GM23338 (cell line): Measurements from ENCODE around the gene TNNI3K. TPM values are rescaled to one million over a fixed set of nuclear protein-coding genes. Genes with fewer than 3 reads are reported as not detected.
A peak's percentile ranks its signal among the peaks of the same experiment; 100 is the strongest.

ENCODE experiments used
- ATAC-seq: fragments of 200-7000 bp; cut with Tn5 transposase; 3 replicates; pipeline ENCODE4 v1.9.1; 2020
- DNase-seq: peaks from one replicate; pipeline ENCODE4 v3.0.0-alpha.2; 2015; ENCODE audit warnings: low spot score
- H2AFZ ChIP-seq: fragments of 200-600 bp; sonication (generic); 2 replicates; pipeline ENCODE4 v1.8.0; 2016; ENCODE audit warnings: antibody characterized with exemption, mild to moderate bottlenecking, moderate library complexity
- H3F3A ChIP-seq: fragments of 200-600 bp; sonication (generic); replicated peaks from 2 replicates; pipeline ENCODE4 v1.8.0; 2017; ENCODE audit warnings: antibody characterized with exemption, mixed run types, low read depth
- H3K27ac ChIP-seq: fragments of 200-600 bp; sonication (generic); 2 replicates; pipeline ENCODE4 v1.6.1; 2016; ENCODE audit warnings: low read depth
- H3K27me3 ChIP-seq: fragments of 200-600 bp; sonication (generic); 2 replicates; pipeline ENCODE4 v1.8.0; 2016; ENCODE audit warnings: mild to moderate bottlenecking, mixed run types, moderate library complexity; ENCODE audit not compliant: insufficient read depth
- H3K36me3 ChIP-seq: fragments of 200-600 bp; sonication (generic); 2 replicates; pipeline ENCODE4 v1.8.0; 2016; ENCODE audit warnings: mild to moderate bottlenecking; ENCODE audit not compliant: insufficient read depth
- H3K4me1 ChIP-seq: fragments of 200-600 bp; sonication (generic); 2 replicates; pipeline ENCODE4 v1.8.0; 2016; ENCODE audit warnings: mild to moderate bottlenecking, moderate library complexity; ENCODE audit not compliant: insufficient read depth
- H3K4me2 ChIP-seq: fragments of 200-600 bp; sonication (generic); 2 replicates; pipeline ENCODE4 v1.7.1; 2017; ENCODE audit warnings: mixed run types
- H3K4me3 ChIP-seq: fragments of 200-600 bp; sonication (generic); 2 replicates; pipeline ENCODE4 v1.6.1; 2016; ENCODE audit warnings: mixed run types
- H3K79me2 ChIP-seq: fragments of 200-600 bp; sonication (generic); replicated peaks from 2 replicates; pipeline ENCODE4 v1.8.0; 2017; ENCODE audit warnings: mild to moderate bottlenecking; ENCODE audit not compliant: insufficient read depth
- H3K9me2 ChIP-seq: fragments of 200-600 bp; sonication (generic); 2 replicates; pipeline ENCODE4 v1.8.0; 2017; ENCODE audit not compliant: insufficient read depth
- H4K20me1 ChIP-seq: fragments of 200-600 bp; sonication (generic); replicated peaks from 2 replicates; pipeline ENCODE4 v1.8.0; 2017; ENCODE audit warnings: mild to moderate bottlenecking; ENCODE audit not compliant: insufficient read depth
- H3K27ac Mint-ChIP-seq: 2 replicates; pipeline ENCODE4 v1.8.0; 2020; ENCODE audit warnings: inconsistent platforms, mild to moderate bottlenecking, moderate library complexity, mixed read lengths
- H3K27me3 Mint-ChIP-seq: 3 replicates; pipeline ENCODE4 v1.8.0; 2022; ENCODE audit warnings: low read depth, mild to moderate bottlenecking, moderate library complexity, mixed read lengths, inconsistent platforms; ENCODE audit not compliant: insufficient read depth, poor library complexity
- H3K36me3 Mint-ChIP-seq: 3 replicates; pipeline ENCODE4 v1.8.0; 2021; ENCODE audit warnings: low read depth, mild to moderate bottlenecking, inconsistent platforms, moderate library complexity, mixed read lengths
- H3K4me1 Mint-ChIP-seq: 3 replicates; pipeline ENCODE4 v1.8.0; 2020; ENCODE audit warnings: mild to moderate bottlenecking, inconsistent platforms, mixed read lengths
- H3K4me3 Mint-ChIP-seq: 3 replicates; pipeline ENCODE4 v1.8.0; 2021; ENCODE audit warnings: moderate library complexity, mild to moderate bottlenecking, inconsistent platforms, mixed read lengths
- H3K9me3 Mint-ChIP-seq: 3 replicates; pipeline ENCODE4 v1.8.0; 2020; ENCODE audit warnings: moderate library complexity, mild to moderate bottlenecking, inconsistent platforms, mixed read lengths
- CREB1 ChIP-seq: fragments of 250-450 bp; sonication (Bioruptor Pico); IDR thresholded peaks from 2 replicates; pipeline ENCODE4 v1.5.0; 2020; ENCODE audit warnings: low read depth, mild to moderate bottlenecking, moderate library complexity
- EZH2 ChIP-seq: fragments of 200-600 bp; sonication (generic); IDR thresholded peaks from one replicate; pipeline ENCODE4 v1.8.0; 2017; ENCODE audit warnings: antibody characterized with exemption, mild to moderate bottlenecking, low read depth; ENCODE audit not compliant: unreplicated experiment
- EZH2phosphoT487 ChIP-seq: fragments of 200-600 bp; sonication (generic); IDR thresholded peaks from one replicate; pipeline ENCODE4 v1.8.1; 2018; ENCODE audit warnings: antibody characterized with exemption; ENCODE audit not compliant: unreplicated experiment
- JUNB ChIP-seq: IDR thresholded peaks from one replicate; pipeline ENCODE4 v1.6.1; 2016; ENCODE audit warnings: antibody characterized with exemption; ENCODE audit not compliant: unreplicated experiment
- NANOG ChIP-seq: IDR thresholded peaks from 2 replicates; pipeline ENCODE4 v1.6.1; 2016; ENCODE audit warnings: antibody characterized with exemption, borderline replicate concordance
- POLR2AphosphoS5 ChIP-seq: IDR thresholded peaks from 2 replicates; pipeline ENCODE4 v1.6.1; 2016; ENCODE audit warnings: antibody characterized with exemption, low read depth
- STAT1 ChIP-seq: IDR thresholded peaks from one replicate; pipeline ENCODE4 v1.6.1; 2016; ENCODE audit warnings: antibody characterized with exemption; ENCODE audit not compliant: unreplicated experiment
- ZNF114 ChIP-seq: fragments of 250-450 bp; sonication (Bioruptor Pico); IDR thresholded peaks from 2 replicates; pipeline ENCODE4 v1.5.0; 2020; ENCODE audit warnings: mild to moderate bottlenecking, moderate library complexity
- ZNF331 ChIP-seq: fragments of 250-450 bp; sonication (Bioruptor Pico); IDR thresholded peaks from 2 replicates; pipeline ENCODE4 v1.5.0; 2020; ENCODE audit warnings: low read depth, mild to moderate bottlenecking, moderate library complexity
- polyA plus RNA-seq: library from polyadenylated mRNA; unstranded; fragments of >200 nt; fragmentation: Nextera tagmentation; extraction: Ambion mirVana; gene quantifications from 2 replicates; pipeline ENCODE4 v1.2.1, GENCODE V29; 2016
- total RNA-seq: library from RNA; depleted of rRNA; stranded (reverse); fragments of >200 nt; shearing (Covaris generic); gene quantifications from 2 replicates; pipeline ENCODE4 v1.2.3, GENCODE V29; 2014
- TF ChIP-seq, protein P1 (sequence below), 2 experiments: fragments of 200-600 bp in 1 of 2; sonication (generic) in 1 of 2; conservative IDR thresholded peaks; 2 replicates each; pipeline versions ENCODE4 v1.5.1 to v1.6.1; 2016 to 2017; ENCODE audit warnings: antibody characterized with exemption in 2 of 2, low read depth in 2 of 2, mild to moderate bottlenecking in 2 of 2, moderate library complexity in 1 of 2
- TF ChIP-seq, protein P2 (sequence below): IDR thresholded peaks from one replicate; pipeline ENCODE4 v1.6.1; 2018; ENCODE audit warnings: antibody characterized with exemption; ENCODE audit not compliant: unreplicated experiment
- TF ChIP-seq, protein P3 (sequence below): IDR thresholded peaks from 2 replicates; pipeline ENCODE4 v1.6.1; 2016; ENCODE audit warnings: antibody characterized with exemption
- TF ChIP-seq, protein P4 (sequence below): fragments of 250-450 bp; sonication (Bioruptor Pico); IDR thresholded peaks from 2 replicates; pipeline ENCODE4 v1.5.0; 2020; ENCODE audit warnings: mild to moderate bottlenecking, moderate library complexity

The TNNI3K gene
- total and polyA plus RNA-seq, 2 experiments from 2014 or later, result not detected

DNA sequence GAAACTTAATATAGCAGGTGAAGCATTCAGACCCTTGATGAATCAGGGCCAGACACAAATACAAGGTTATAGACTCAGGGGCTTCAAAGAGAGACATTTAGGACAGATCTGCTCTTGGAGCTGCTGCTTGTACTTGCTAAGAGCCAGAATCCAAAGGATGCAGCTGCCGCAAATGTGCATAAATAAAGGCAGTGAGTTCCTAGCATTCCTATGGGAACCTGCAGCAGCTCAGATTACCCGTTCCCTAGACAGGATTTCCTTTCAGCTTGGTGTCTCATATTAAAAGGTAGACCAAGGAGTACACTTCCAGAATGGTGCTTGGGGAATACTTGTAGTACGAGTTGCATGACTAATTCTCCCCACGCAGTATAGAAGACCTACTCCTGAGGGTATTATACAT, 287.0 kb downstream of the TNNI3K start:
- H3K36me3 ChIP-seq, result no peaks in the 10 kb centered on the region
- H3K27me3 Mint-ChIP-seq, result no peaks in the 10 kb centered on the region
- H3F3A ChIP-seq, result no peaks in the 10 kb centered on the region
- ATAC-seq (peak; percentile 89), DNase-seq (peak; percentile 94)
- TF ChIP-seq EZH2phosphoT487 (no peak), EZH2 (no peak), CREB1 (CRISPR knock-in tag) (no peak), POLR2AphosphoS5 (peak; percentile 33; the same call in 1 of the 2 replicates), ZNF331 (CRISPR knock-in tag) (no peak), STAT1 (no peak), JUNB (no peak), NANOG (0 out of 2 replicates have a peak, but pooled peaks have one; percentile 17), ZNF114 (CRISPR knock-in tag) (no peak)
- TF ChIP-seq, protein P1, sequence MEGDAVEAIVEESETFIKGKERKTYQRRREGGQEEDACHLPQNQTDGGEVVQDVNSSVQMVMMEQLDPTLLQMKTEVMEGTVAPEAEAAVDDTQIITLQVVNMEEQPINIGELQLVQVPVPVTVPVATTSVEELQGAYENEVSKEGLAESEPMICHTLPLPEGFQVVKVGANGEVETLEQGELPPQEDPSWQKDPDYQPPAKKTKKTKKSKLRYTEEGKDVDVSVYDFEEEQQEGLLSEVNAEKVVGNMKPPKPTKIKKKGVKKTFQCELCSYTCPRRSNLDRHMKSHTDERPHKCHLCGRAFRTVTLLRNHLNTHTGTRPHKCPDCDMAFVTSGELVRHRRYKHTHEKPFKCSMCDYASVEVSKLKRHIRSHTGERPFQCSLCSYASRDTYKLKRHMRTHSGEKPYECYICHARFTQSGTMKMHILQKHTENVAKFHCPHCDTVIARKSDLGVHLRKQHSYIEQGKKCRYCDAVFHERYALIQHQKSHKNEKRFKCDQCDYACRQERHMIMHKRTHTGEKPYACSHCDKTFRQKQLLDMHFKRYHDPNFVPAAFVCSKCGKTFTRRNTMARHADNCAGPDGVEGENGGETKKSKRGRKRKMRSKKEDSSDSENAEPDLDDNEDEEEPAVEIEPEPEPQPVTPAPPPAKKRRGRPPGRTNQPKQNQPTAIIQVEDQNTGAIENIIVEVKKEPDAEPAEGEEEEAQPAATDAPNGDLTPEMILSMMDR (conservative IDR thresholded peaks at IDR 0.05; ENCODE audit: low read depth in 2 of 2), result no peak
- TF ChIP-seq, protein P2, sequence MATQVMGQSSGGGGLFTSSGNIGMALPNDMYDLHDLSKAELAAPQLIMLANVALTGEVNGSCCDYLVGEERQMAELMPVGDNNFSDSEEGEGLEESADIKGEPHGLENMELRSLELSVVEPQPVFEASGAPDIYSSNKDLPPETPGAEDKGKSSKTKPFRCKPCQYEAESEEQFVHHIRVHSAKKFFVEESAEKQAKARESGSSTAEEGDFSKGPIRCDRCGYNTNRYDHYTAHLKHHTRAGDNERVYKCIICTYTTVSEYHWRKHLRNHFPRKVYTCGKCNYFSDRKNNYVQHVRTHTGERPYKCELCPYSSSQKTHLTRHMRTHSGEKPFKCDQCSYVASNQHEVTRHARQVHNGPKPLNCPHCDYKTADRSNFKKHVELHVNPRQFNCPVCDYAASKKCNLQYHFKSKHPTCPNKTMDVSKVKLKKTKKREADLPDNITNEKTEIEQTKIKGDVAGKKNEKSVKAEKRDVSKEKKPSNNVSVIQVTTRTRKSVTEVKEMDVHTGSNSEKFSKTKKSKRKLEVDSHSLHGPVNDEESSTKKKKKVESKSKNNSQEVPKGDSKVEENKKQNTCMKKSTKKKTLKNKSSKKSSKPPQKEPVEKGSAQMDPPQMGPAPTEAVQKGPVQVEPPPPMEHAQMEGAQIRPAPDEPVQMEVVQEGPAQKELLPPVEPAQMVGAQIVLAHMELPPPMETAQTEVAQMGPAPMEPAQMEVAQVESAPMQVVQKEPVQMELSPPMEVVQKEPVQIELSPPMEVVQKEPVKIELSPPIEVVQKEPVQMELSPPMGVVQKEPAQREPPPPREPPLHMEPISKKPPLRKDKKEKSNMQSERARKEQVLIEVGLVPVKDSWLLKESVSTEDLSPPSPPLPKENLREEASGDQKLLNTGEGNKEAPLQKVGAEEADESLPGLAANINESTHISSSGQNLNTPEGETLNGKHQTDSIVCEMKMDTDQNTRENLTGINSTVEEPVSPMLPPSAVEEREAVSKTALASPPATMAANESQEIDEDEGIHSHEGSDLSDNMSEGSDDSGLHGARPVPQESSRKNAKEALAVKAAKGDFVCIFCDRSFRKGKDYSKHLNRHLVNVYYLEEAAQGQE, result no peak
- TF ChIP-seq, protein P3, sequence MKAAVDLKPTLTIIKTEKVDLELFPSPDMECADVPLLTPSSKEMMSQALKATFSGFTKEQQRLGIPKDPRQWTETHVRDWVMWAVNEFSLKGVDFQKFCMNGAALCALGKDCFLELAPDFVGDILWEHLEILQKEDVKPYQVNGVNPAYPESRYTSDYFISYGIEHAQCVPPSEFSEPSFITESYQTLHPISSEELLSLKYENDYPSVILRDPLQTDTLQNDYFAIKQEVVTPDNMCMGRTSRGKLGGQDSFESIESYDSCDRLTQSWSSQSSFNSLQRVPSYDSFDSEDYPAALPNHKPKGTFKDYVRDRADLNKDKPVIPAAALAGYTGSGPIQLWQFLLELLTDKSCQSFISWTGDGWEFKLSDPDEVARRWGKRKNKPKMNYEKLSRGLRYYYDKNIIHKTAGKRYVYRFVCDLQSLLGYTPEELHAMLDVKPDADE, result no peak
- TF ChIP-seq, protein P4, sequence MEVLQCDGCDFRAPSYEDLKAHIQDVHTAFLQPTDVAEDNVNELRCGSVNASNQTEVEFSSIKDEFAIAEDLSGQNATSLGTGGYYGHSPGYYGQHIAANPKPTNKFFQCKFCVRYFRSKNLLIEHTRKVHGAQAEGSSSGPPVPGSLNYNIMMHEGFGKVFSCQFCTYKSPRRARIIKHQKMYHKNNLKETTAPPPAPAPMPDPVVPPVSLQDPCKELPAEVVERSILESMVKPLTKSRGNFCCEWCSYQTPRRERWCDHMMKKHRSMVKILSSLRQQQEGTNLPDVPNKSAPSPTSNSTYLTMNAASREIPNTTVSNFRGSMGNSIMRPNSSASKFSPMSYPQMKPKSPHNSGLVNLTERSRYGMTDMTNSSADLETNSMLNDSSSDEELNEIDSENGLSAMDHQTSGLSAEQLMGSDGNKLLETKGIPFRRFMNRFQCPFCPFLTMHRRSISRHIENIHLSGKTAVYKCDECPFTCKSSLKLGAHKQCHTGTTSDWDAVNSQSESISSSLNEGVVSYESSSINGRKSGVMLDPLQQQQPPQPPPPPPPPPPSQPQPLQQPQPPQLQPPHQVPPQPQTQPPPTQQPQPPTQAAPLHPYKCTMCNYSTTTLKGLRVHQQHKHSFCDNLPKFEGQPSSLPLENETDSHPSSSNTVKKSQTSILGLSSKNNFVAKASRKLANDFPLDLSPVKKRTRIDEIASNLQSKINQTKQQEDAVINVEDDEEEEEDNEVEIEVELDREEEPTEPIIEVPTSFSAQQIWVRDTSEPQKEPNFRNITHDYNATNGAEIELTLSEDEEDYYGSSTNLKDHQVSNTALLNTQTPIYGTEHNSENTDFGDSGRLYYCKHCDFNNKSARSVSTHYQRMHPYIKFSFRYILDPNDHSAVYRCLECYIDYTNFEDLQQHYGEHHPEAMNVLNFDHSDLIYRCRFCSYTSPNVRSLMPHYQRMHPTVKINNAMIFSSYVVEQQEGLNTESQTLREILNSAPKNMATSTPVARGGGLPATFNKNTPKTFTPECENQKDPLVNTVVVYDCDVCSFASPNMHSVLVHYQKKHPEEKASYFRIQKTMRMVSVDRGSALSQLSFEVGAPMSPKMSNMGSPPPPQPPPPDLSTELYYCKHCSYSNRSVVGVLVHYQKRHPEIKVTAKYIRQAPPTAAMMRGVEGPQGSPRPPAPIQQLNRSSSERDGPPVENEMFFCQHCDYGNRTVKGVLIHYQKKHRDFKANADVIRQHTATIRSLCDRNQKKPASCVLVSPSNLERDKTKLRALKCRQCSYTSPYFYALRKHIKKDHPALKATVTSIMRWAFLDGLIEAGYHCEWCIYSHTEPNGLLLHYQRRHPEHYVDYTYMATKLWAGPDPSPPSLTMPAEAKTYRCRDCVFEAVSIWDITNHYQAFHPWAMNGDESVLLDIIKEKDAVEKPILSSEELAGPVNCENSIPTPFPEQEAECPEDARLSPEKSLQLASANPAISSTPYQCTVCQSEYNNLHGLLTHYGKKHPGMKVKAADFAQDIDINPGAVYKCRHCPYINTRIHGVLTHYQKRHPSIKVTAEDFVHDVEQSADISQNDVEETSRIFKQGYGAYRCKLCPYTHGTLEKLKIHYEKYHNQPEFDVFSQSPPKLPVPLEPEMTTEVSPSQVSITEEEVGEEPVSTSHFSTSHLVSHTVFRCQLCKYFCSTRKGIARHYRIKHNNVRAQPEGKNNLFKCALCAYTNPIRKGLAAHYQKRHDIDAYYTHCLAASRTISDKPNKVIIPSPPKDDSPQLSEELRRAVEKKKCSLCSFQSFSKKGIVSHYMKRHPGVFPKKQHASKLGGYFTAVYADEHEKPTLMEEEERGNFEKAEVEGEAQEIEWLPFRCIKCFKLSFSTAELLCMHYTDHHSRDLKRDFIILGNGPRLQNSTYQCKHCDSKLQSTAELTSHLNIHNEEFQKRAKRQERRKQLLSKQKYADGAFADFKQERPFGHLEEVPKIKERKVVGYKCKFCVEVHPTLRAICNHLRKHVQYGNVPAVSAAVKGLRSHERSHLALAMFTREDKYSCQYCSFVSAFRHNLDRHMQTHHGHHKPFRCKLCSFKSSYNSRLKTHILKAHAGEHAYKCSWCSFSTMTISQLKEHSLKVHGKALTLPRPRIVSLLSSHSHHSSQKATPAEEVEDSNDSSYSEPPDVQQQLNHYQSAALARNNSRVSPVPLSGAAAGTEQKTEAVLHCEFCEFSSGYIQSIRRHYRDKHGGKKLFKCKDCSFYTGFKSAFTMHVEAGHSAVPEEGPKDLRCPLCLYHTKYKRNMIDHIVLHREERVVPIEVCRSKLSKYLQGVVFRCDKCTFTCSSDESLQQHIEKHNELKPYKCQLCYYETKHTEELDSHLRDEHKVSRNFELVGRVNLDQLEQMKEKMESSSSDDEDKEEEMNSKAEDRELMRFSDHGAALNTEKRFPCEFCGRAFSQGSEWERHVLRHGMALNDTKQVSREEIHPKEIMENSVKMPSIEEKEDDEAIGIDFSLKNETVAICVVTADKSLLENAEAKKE, result peak; percentile 74; the same call in 1 of the 2 replicates
- peak overlapping the region; percentile 85 for H3K27ac ChIP-seq
- H3K4me3 ChIP-seq, result peak overlapping the region; percentile 13
- no peak overlapping the region for H2AFZ ChIP-seq
- H3K9me2 ChIP-seq, result 0 out of 2 replicates have a peak, but pooled peaks cover 6% of the 10 kb centered on the region
- H3K36me3 Mint-ChIP-seq, result no peaks in the 10 kb centered on the region
- peak overlapping the region; percentile 57 for H3K4me2 ChIP-seq
- H3K79me2 ChIP-seq, result no peaks in the 10 kb centered on the region
- H3K4me1 ChIP-seq, result peaks cover 39% of the 10 kb centered on the region
- no peaks in the 10 kb centered on the region for H4K20me1 ChIP-seq
- H3K27me3 ChIP-seq, result no peaks in the 10 kb centered on the region
- H3K9me3 Mint-ChIP-seq, result peaks cover 2% of the 10 kb centered on the region; the same call in 2 of the 3 replicates
- peak overlapping the region; percentile 43 for H3K4me3 Mint-ChIP-seq
- peaks cover 43% of the 10 kb centered on the region for H3K4me1 Mint-ChIP-seq
- peak overlapping the region; percentile 88 for H3K27ac Mint-ChIP-seq
